Endothelial cell of umbilical vein (primary cell): ENCODE results near the gene KLC1. TPM values are rescaled to one million over a fixed set of nuclear protein-coding genes. Genes with fewer than 3 reads are reported as not detected.
A peak's percentile ranks its signal among the peaks of the same experiment; 100 is the strongest.

Experiments used
- BruUV-seq: library from RNA; stranded (reverse); fragments of 400-500 nt; replicated peaks from 2 replicates; lab custom pipeline; 2021; lab: Mats Ljungman, UMichigan
- CTCF ChIA-PET: fragments of 300-600, 350-600 bp; sonication (Branson Sonifier 250); formaldehyde crosslinking; loops from one replicate; lab custom pipeline; 2021; ENCODE audit warnings: antibody characterized with exemption, inconsistent platforms; lab: Charles Lee
- POLR2A ChIA-PET: fragments of 300-600, 350-600 bp; sonication (Branson Sonifier 250); formaldehyde crosslinking; loops from one replicate; lab custom pipeline; 2021; ENCODE audit warnings: antibody characterized with exemption, inconsistent platforms; lab: Charles Lee
- DNase-seq: peaks from one replicate; pipeline ENCODE4 v3.0.0-alpha.2; 2011; ENCODE audit warnings: low read depth, low spot score
- FAIRE-seq: peaks from 2 replicates; lab custom pipeline; 2011; peaks lifted over from hg19 to GRCh38; lab: Jason Lieb, UNC
- H2AFZ ChIP-seq: 2 replicates; pipeline ENCODE4 v1.6.0; 2012; ENCODE audit warnings: low read depth, low read length, control low read depth, inconsistent platforms
- H3K27ac ChIP-seq: 2 replicates; pipeline ENCODE4 v1.5.1; 2011; ENCODE audit warnings: low read depth, mild to moderate bottlenecking, control low read depth, low read length, moderate library complexity; ENCODE audit not compliant: insufficient read depth
- H3K27me3 ChIP-seq, 2 experiments: 2 replicates each; pipeline versions ENCODE4 v1.6.0 to v1.6.1; 2011; ENCODE audit warnings: low read length in 2 of 2, mixed read lengths in 1 of 2; ENCODE audit not compliant: control insufficient read depth in 2 of 2, insufficient read depth in 2 of 2
- H3K36me3 ChIP-seq, 2 experiments: 2 replicates in 1 of 2; 3 replicates in 1 of 2; pipeline ENCODE4 v1.5.1; 2011; ENCODE audit warnings: low read length in 2 of 2, mild to moderate bottlenecking in 1 of 2, moderate library complexity in 1 of 2; ENCODE audit not compliant: control insufficient read depth in 2 of 2, insufficient read depth in 2 of 2; ENCODE audit errors: extremely low read depth in 1 of 2
- H3K4me1 ChIP-seq: 3 replicates; pipeline ENCODE4 v1.5.1; 2011; ENCODE audit warnings: mild to moderate bottlenecking, low read length; ENCODE audit not compliant: control insufficient read depth, insufficient read depth; ENCODE audit errors: extremely low read depth
- H3K4me2 ChIP-seq: 2 replicates; pipeline ENCODE4 v1.6.1; 2011; ENCODE audit warnings: low read length, control low read depth, mixed read lengths; ENCODE audit not compliant: insufficient read depth
- H3K4me3 ChIP-seq, 3 experiments: fragments of 200-600 bp in 1 of 3; sonication (generic), shearing (Covaris generic) in 1 of 3; replicated peaks in 1 of 3; 2 replicates each; pipeline ENCODE4 v1.5.1; 2011 to 2016; ENCODE audit warnings: control low read depth in 3 of 3, low read length in 3 of 3, mild to moderate bottlenecking in 2 of 3, inconsistent platforms in 1 of 3, low read depth in 1 of 3, moderate library complexity in 1 of 3; ENCODE audit not compliant: insufficient read depth in 1 of 3
- H3K79me2 ChIP-seq: 2 replicates; pipeline ENCODE4 v1.6.0; 2012; ENCODE audit warnings: low read length, inconsistent platforms; ENCODE audit not compliant: control insufficient read depth, insufficient read depth
- H3K9ac ChIP-seq: replicated peaks from 2 replicates; pipeline ENCODE3; 2011; ENCODE audit warnings: low read length, control low read depth; ENCODE audit not compliant: insufficient read depth; ENCODE audit errors: extremely low read depth
- H3K9me1 ChIP-seq: replicated peaks from 3 replicates; pipeline ENCODE4 v1.6.0; 2011; ENCODE audit warnings: mild to moderate bottlenecking, low read length; ENCODE audit not compliant: control insufficient read depth, insufficient read depth; ENCODE audit errors: extremely low read depth
- H3K9me3 ChIP-seq: replicated peaks from 2 replicates; pipeline ENCODE4 v1.5.1; 2012; ENCODE audit warnings: low read length, inconsistent platforms; ENCODE audit not compliant: control insufficient read depth, insufficient read depth
- H4K20me1 ChIP-seq: replicated peaks from 2 replicates; pipeline ENCODE3; 2011; ENCODE audit warnings: mild to moderate bottlenecking, low read length; ENCODE audit not compliant: control insufficient read depth, insufficient read depth; ENCODE audit errors: extremely low read depth
- EZH2 ChIP-seq: IDR thresholded peaks from 2 replicates; pipeline ENCODE4 v1.6.1; 2012; ENCODE audit warnings: borderline replicate concordance, low read depth, mild to moderate bottlenecking, moderate library complexity, low read length, inconsistent platforms; ENCODE audit not compliant: severe bottlenecking
- FOS ChIP-seq: IDR thresholded peaks from 2 replicates; pipeline ENCODE4 v1.6.1; 2011; ENCODE audit warnings: mild to moderate bottlenecking, low read length, moderate library complexity, borderline replicate concordance; ENCODE audit not compliant: insufficient read depth
- GATA2 ChIP-seq: IDR thresholded peaks from 2 replicates; pipeline ENCODE4 v1.7.0; 2011; ENCODE audit warnings: low read depth, mild to moderate bottlenecking, moderate library complexity, mixed read lengths, low read length; ENCODE audit not compliant: insufficient read length, insufficient read depth
- JUN ChIP-seq: IDR thresholded peaks from 2 replicates; pipeline ENCODE4 v1.6.1; 2011; ENCODE audit warnings: borderline replicate concordance, low read depth; ENCODE audit not compliant: insufficient read length, insufficient read depth
- MYC ChIP-seq: IDR thresholded peaks from one replicate; pipeline ENCODE4 v1.6.1; 2011; ENCODE audit warnings: mild to moderate bottlenecking, low read depth, low read length
- POLR2A ChIP-seq: IDR thresholded peaks from 2 replicates; pipeline ENCODE4 v1.6.1; 2012; ENCODE audit warnings: low read depth, mild to moderate bottlenecking, control low read depth, low read length
- POLR2AphosphoS5 ChIP-seq: IDR thresholded peaks from 2 replicates; pipeline ENCODE4 v1.6.1; 2012; ENCODE audit warnings: low read depth, mild to moderate bottlenecking, control low read depth, low read length, moderate library complexity; ENCODE audit not compliant: insufficient read depth
- dilution Hi-C: fragments of 300-500 bp; cut with MboI; formaldehyde crosslinking; loops from one replicate; pipeline ENCODE4 v1.15.0; 2019; ENCODE audit warnings: low sequenced_read_pairs; ENCODE audit not compliant: extremely low pct_ligation_motif_present
- intact Hi-C: fragments of 100-400 bp; cut with micrococcal nuclease; formaldehyde crosslinking; loops from one replicate; pipeline ENCODE4 v1.10.0; 2022
- polyA plus RNA-seq, 4 experiments: library from polyadenylated mRNA; depleted of rRNA in 3 of 4; stranded (reverse) in 3 of 4; unstranded in 1 of 4; fragments of >200 nt; gene quantifications; 2 replicates each; pipeline versions ENCODE4 v1.2.1 to v1.2.3, GENCODE V29; 2011 to 2012; ENCODE audit warnings: missing spikeins in 1 of 4
- total RNA-seq: library from RNA; stranded (reverse); gene quantifications from 2 replicates; pipeline ENCODE4 v1.2.3, GENCODE V29; 2021
- TF ChIP-seq, protein P1 (sequence below), 2 donors: IDR thresholded peaks; 1 replicate in 1 of 2; 2 replicates in 1 of 2; pipeline ENCODE4 v1.5.1; 2011; ENCODE audit warnings: low read length in 2 of 2, mild to moderate bottlenecking in 2 of 2, moderate library complexity in 2 of 2, control low read depth in 1 of 2, inconsistent platforms in 1 of 2, low read depth in 1 of 2; ENCODE audit not compliant: insufficient read depth in 1 of 2; ENCODE audit errors: extremely low read depth in 1 of 2
- TF ChIP-seq, protein P2 (sequence below): IDR thresholded peaks from 2 replicates; pipeline ENCODE4 v1.6.1; 2011; ENCODE audit not compliant: insufficient read depth, insufficient read length

KLC1 gene
- total and polyA plus RNA-seq, 2 donors (not counting 3 experiments of a cell fraction or from before 2014, with no cell fraction given): 124 to 233 TPM

GRCh38 chr14:103696466-103697071 is 67.6 kb downstream of the KLC1 start:
- intact Hi-C loops: no loop called here
- ChIA-PET POLR2A (no interaction called here), CTCF (interaction anchor here (1.1 kb wide), 1 partner anchor 10 kb away, joined by 3 read pairs; no protein-coding TSS in a partner anchor)
- FAIRE-seq (peak; percentile 66), DNase-seq (peak; percentile 71)
- Histone ChIP-seq H4K20me1 (no peaks in the 10 kb centered on the region), H3K4me3 (no peak overlapping the region), H3K9ac (no peak overlapping the region), H3K4me2 (no peak overlapping the region), H3K27ac (no peak overlapping the region), H3K27me3 (no peaks in the 10 kb centered on the region), H3K4me1 (peaks cover 9% of the 10 kb centered on the region), H2AFZ (no peak overlapping the region), H3K36me3 (peaks cover 6 to 34% of the 10 kb centered on the region in 2 experiments), H3K9me3 (no peaks in the 10 kb centered on the region), H3K79me2 (peaks cover 2% of the 10 kb centered on the region), H3K9me1 (no peaks in the 10 kb centered on the region)
- dilution Hi-C loops: no loop called here
- TF ChIP-seq POLR2A (peak; percentile 28), POLR2AphosphoS5 (peak; percentile 42), MYC (no peak), EZH2 (no peak)
- TSS peak; percentile 1 for BruUV-seq

GRCh38 chr14:103697206-103697602 is 68.2 kb downstream of the KLC1 start:
- FAIRE-seq (no peak), DNase-seq (no peak)
- Histone ChIP-seq H3K4me3 (no peak overlapping the region), H3K79me2 (peaks cover 2% of the 10 kb centered on the region), H3K27ac (no peak overlapping the region), H3K27me3 (no peaks in the 10 kb centered on the region), H3K9me1 (no peaks in the 10 kb centered on the region), H3K36me3 (peaks cover 6 to 34% of the 10 kb centered on the region in 2 experiments), H3K4me1 (peaks cover 9% of the 10 kb centered on the region), H3K9me3 (no peaks in the 10 kb centered on the region), H4K20me1 (no peaks in the 10 kb centered on the region), H3K9ac (no peak overlapping the region), H3K4me2 (no peak overlapping the region), H2AFZ (no peak overlapping the region)
- intact Hi-C loops: no loop called here
- BruUV-seq: no TSS peak
- CTCF ChIA-PET: interaction anchor here (1.1 kb wide), 1 partner anchor 11 kb away, joined by 3 read pairs; no protein-coding TSS in a partner anchor
- TF ChIP-seq, protein P1, sequence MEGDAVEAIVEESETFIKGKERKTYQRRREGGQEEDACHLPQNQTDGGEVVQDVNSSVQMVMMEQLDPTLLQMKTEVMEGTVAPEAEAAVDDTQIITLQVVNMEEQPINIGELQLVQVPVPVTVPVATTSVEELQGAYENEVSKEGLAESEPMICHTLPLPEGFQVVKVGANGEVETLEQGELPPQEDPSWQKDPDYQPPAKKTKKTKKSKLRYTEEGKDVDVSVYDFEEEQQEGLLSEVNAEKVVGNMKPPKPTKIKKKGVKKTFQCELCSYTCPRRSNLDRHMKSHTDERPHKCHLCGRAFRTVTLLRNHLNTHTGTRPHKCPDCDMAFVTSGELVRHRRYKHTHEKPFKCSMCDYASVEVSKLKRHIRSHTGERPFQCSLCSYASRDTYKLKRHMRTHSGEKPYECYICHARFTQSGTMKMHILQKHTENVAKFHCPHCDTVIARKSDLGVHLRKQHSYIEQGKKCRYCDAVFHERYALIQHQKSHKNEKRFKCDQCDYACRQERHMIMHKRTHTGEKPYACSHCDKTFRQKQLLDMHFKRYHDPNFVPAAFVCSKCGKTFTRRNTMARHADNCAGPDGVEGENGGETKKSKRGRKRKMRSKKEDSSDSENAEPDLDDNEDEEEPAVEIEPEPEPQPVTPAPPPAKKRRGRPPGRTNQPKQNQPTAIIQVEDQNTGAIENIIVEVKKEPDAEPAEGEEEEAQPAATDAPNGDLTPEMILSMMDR (IDR thresholded peaks at IDR 0.05; ENCODE audit: extremely low read depth in 1 of 2, insufficient read depth in 1 of 2, low read depth in 1 of 2, low read length in 2 of 2): no peak
- TF ChIP-seq MYC (no peak), GATA2 (no peak), EZH2 (no peak), FOS (no peak), POLR2AphosphoS5 (no peak), JUN (no peak), POLR2A (no peak)
- TF ChIP-seq, protein P2, sequence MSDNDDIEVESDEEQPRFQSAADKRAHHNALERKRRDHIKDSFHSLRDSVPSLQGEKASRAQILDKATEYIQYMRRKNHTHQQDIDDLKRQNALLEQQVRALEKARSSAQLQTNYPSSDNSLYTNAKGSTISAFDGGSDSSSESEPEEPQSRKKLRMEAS: no peak
- dilution Hi-C loops: no loop called here
- POLR2A ChIA-PET: no interaction called here
